A549 treated with AZD9567 at 1 μM for 4 hours (cell line): ENCODE measurements around the gene NDFIP1. TPM values are rescaled to one million over a fixed set of nuclear protein-coding genes. Genes with fewer than 3 reads are reported as not detected.

Source experiments
- total RNA-seq: library from RNA; stranded (reverse); fragments of 200-300 nt; extraction: Qiagen RNA extraction; gene quantifications from 5 replicates; pipeline ENCODE4 v1.2.3, GENCODE V29; 2022; ENCODE audit not compliant: insufficient read depth

NDFIP1 gene, protein sequence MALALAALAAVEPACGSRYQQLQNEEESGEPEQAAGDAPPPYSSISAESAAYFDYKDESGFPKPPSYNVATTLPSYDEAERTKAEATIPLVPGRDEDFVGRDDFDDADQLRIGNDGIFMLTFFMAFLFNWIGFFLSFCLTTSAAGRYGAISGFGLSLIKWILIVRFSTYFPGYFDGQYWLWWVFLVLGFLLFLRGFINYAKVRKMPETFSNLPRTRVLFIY
- 45.9 to 55.5 TPM (median 54.1 TPM) in 5 replicates for total RNA-seq

DNA sequence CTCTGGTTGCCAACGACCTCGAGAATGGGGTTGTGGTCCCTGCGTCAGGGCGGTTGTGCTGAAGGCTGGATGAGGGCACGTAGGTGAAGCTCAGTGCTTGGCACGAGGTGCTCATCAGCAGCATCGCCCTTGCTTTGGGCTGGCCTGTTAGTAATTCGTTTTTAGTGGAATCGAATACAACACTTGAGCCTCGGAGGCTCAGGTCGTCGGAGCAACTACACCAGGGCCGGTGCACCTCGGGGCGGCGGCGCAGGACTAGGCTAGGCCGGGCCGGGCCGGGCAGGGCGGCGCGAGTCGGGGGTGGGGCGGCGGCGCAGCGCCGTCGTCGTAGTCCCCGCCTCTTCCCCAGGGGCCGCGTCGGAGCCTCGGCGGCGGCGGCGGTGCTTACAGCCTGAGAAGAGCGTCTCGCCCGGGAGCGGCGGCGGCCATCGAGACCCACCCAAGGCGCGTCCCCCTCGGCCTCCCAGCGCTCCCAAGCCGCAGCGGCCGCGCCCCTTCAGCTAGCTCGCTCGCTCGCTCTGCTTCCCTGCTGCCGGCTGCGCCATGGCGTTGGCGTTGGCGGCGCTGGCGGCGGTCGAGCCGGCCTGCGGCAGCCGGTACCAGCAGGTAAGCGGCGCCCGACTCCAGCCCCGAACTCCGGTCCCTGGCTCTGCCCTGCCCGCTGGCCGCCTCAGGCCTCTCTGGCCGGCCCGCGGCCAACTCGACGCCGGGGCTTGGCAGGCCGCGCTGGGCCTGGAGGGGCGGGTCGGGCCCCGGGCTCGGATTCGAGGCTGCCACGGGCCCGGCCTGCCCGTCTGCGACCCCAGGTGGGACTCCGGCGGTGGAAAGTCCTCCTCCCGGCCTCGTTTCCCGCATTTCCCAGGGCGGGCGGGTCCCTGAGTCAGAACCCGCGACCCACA, at the start of gene NDFIP1:
NDFIP1 (plus strand) TSS at position 348 of the 899 bp plus-strand sequence; CDS start at position 544, 196 bp downstream.

Other genes with a start within 250 kb of the NDFIP1 start
- gene PCDH1, start 230.4 kb upstream of the NDFIP1 start, total RNA-seq: 1.7 to 3.2 TPM (median 2.6 TPM) in 5 replicates
- 43.2 to 61.4 TPM (median 61.0 TPM) in 5 replicates for gene DELE1, start 184.9 kb upstream of the NDFIP1 start, total RNA-seq
- 0.02 TPM in 1 of 5 replicates, not detected in the others for gene PCDH12, start 150.6 kb upstream of the NDFIP1 start, total RNA-seq
- gene RNF14, start 139.7 kb upstream of the NDFIP1 start, total RNA-seq: 47.0 to 70.0 TPM (median 60.2 TPM) in 5 replicates
- 54.8 to 70.9 TPM (median 58.3 TPM) in 5 replicates for gene GNPDA1, start 95.8 kb upstream of the NDFIP1 start, total RNA-seq
- gene SPRY4, start 216.2 kb downstream of the NDFIP1 start, total RNA-seq: 7.3 to 10.1 TPM (median 8.7 TPM) in 5 replicates